CD14-positive monocyte (primary cell): ENCODE measurements around the gene MAP3K10. TPM values are rescaled to one million over a fixed set of nuclear protein-coding genes. Genes with fewer than 3 reads are reported as not detected.
"Not testable (repeated sequence)": the region's sequence is repeated elsewhere in the genome, so short reads cannot be mapped to it uniquely, and the experiment has no call there.

Experiments
- DNase-seq, 3 donors: peaks; one replicate each; pipeline ENCODE4 v3.0.0-alpha.2; 2011 to 2022
- H2AFZ ChIP-seq: 2 replicates; pipeline ENCODE4 v1.6.0; 2012; ENCODE audit warnings: mild to moderate bottlenecking, low read depth, low read length, inconsistent platforms; ENCODE audit not compliant: insufficient read depth, poor library complexity, severe bottlenecking
- H3K27ac ChIP-seq, 2 donors: 1 replicate in 1 of 2; 2 replicates in 1 of 2; pipeline ENCODE4 v1.5.1; 2012 to 2013; ENCODE audit warnings: low read length in 2 of 2, control low read depth in 1 of 2, inconsistent platforms in 1 of 2, low read depth in 1 of 2, mild to moderate bottlenecking in 1 of 2
- H3K27me3 ChIP-seq, 2 donors: one replicate each; pipeline versions ENCODE4 v1.6.0 to v1.6.1; 2011 to 2013; ENCODE audit warnings: low read length in 2 of 2; ENCODE audit not compliant: control insufficient read depth in 2 of 2, insufficient read depth in 2 of 2
- H3K36me3 ChIP-seq, 2 donors: replicated peaks in 1 of 2; 1 replicate in 1 of 2; 2 replicates in 1 of 2; pipeline versions ENCODE4 v1.5.1 to v1.6.1; 2012 to 2013; ENCODE audit warnings: low read length in 2 of 2, control low read depth in 1 of 2, inconsistent platforms in 1 of 2, mild to moderate bottlenecking in 1 of 2; ENCODE audit not compliant: insufficient read depth in 2 of 2, control insufficient read depth in 1 of 2
- H3K4me1 ChIP-seq, 2 donors: 1 replicate in 1 of 2; 2 replicates in 1 of 2; pipeline versions ENCODE4 v1.5.1 to v1.6.1; 2012 to 2013; ENCODE audit warnings: low read length in 2 of 2, control low read depth in 1 of 2, inconsistent platforms in 1 of 2, mild to moderate bottlenecking in 1 of 2, moderate library complexity in 1 of 2; ENCODE audit not compliant: insufficient read depth in 2 of 2, control insufficient read depth in 1 of 2
- H3K4me2 ChIP-seq: replicated peaks from 2 replicates; pipeline ENCODE3; 2012; ENCODE audit warnings: low read length, moderate library complexity, mild to moderate bottlenecking; ENCODE audit not compliant: poor library complexity, severe bottlenecking; ENCODE audit errors: extremely low read depth
- H3K4me3 ChIP-seq, 3 experiments: fragments of 200-600 bp in 1 of 3; sonication (generic) in 1 of 3; replicated peaks in 1 of 3; 1 replicate in 2 of 3; 2 replicates in 1 of 3; pipeline ENCODE4 v1.5.1; 2011 to 2013; ENCODE audit warnings: low read length in 3 of 3, mild to moderate bottlenecking in 3 of 3, control low read depth in 2 of 3, low read depth in 2 of 3, inconsistent platforms in 1 of 3, moderate library complexity in 1 of 3
- H3K79me2 ChIP-seq: 2 replicates; pipeline ENCODE4 v1.6.0; 2012; ENCODE audit warnings: mild to moderate bottlenecking, control low read depth, inconsistent platforms, low read length, moderate library complexity; ENCODE audit not compliant: insufficient read depth
- H3K9ac ChIP-seq: 2 replicates; pipeline ENCODE4 v1.6.0; 2017; ENCODE audit warnings: low read length, mild to moderate bottlenecking; ENCODE audit not compliant: insufficient read depth, poor library complexity, severe bottlenecking
- H3K9me3 ChIP-seq, 2 donors: replicated peaks in 1 of 2; 1 replicate in 1 of 2; 2 replicates in 1 of 2; pipeline versions ENCODE4 v1.5.1 to v1.6.1; 2012 to 2013; ENCODE audit warnings: low read length in 2 of 2, control low read depth in 1 of 2; ENCODE audit not compliant: control insufficient read depth in 1 of 2, insufficient read depth in 1 of 2
- H4K20me1 ChIP-seq: 2 replicates; pipeline ENCODE4 v1.6.0; 2012; ENCODE audit warnings: mild to moderate bottlenecking, low read length, control low read depth, moderate library complexity; ENCODE audit not compliant: insufficient read depth
- H3K27ac Mint-ChIP-seq, 7 donors: one replicate each; pipeline ENCODE4 v1.8.0; 2020; ENCODE audit warnings: mild to moderate bottlenecking in 7 of 7, mixed read lengths in 7 of 7, moderate library complexity in 6 of 7, inconsistent platforms in 2 of 7
- H3K27me3 Mint-ChIP-seq, 3 donors: one replicate each; pipeline ENCODE4 v1.8.0; 2021 to 2022; ENCODE audit warnings: low read depth in 3 of 3, mild to moderate bottlenecking in 3 of 3, mixed read lengths in 3 of 3, moderate library complexity in 3 of 3, inconsistent platforms in 1 of 3
- H3K36me3 Mint-ChIP-seq, 2 donors: one replicate each; pipeline ENCODE4 v1.8.0; 2020; ENCODE audit warnings: mixed read lengths in 2 of 2, inconsistent platforms in 1 of 2, mild to moderate bottlenecking in 1 of 2
- H3K4me1 Mint-ChIP-seq: one replicate; pipeline ENCODE4 v1.8.0; 2020; ENCODE audit warnings: mild to moderate bottlenecking, mixed read lengths
- H3K4me3 Mint-ChIP-seq, 2 donors: one replicate each; pipeline ENCODE4 v1.8.0; 2020; ENCODE audit warnings: mild to moderate bottlenecking in 2 of 2, mixed read lengths in 2 of 2, moderate library complexity in 1 of 2
- H3K9me3 Mint-ChIP-seq, 7 donors: one replicate each; pipeline ENCODE4 v1.8.0; 2020 to 2022; ENCODE audit warnings: mixed read lengths in 7 of 7, mild to moderate bottlenecking in 6 of 7, moderate library complexity in 6 of 7, inconsistent platforms in 2 of 7
- WGBS: methylation state at CpG from one replicate; pipeline ENCODE4 v1.1.5; 2013; ENCODE audit warnings: missing lambda C conversion rate; ENCODE audit not compliant: insufficient coverage; 5-methylcytosine and 5-hydroxymethylcytosine counted together
- intact Hi-C, 2 donors: fragments of 100-400 bp; cut with micrococcal nuclease; formaldehyde crosslinking; loops; one replicate each; pipeline versions ENCODE4 v1.15.0 to v1.15.1; 2023
- polyA plus RNA-seq, 3 donors: library from polyadenylated mRNA; depleted of rRNA in 1 of 3; unstranded in 2 of 3; stranded (reverse) in 1 of 3; fragments of 300-500 nt in 2 of 3; fragments of >200 nt in 1 of 3; fragmentation: Illumina TruSeq in 2 of 3; gene quantifications; 1 replicate in 2 of 3; 2 replicates in 1 of 3; pipeline ENCODE4 v1.2.3, GENCODE V29; 2012 to 2021
- TF ChIP-seq, protein P1 (sequence below): fragments of 200-600 bp; IDR thresholded peaks from one replicate; pipeline ENCODE4 v1.8.0; 2022; ENCODE audit warnings: antibody characterized with exemption, mild to moderate bottlenecking

The MAP3K10 gene
- polyA plus RNA-seq, 3 donors = 0.05 to 9.1 TPM; not detected in 1

GRCh38 chr19:40144947-40145748 lies 46.1 kb upstream of the MAP3K10 start:
- Mint-ChIP-seq H3K9me3 (peaks cover 0 to 6% (median 2%) of the 10 kb centered on the region in 7 donors), H3K27me3 (peaks cover 0 to 4% (median 0%) of the 10 kb centered on the region in 3 donors), H3K36me3 (no peaks in the 10 kb centered on the region), H3K4me1 (peaks cover 63% of the 10 kb centered on the region), H3K4me3 (no peak overlapping the region), H3K27ac (peak overlapping the region in 4 of 7 donors; percentile 3 to 47 (median 18))
- H3K4me1 ChIP-seq = peaks cover 57 to 59% of the 10 kb centered on the region in 2 donors
- no peaks in the 10 kb centered on the region for H4K20me1 ChIP-seq
- no peaks in the 10 kb centered on the region for H3K27me3 ChIP-seq
- no peak overlapping the region for H3K4me3 ChIP-seq
- no peaks in the 10 kb centered on the region for H3K79me2 ChIP-seq
- TF ChIP-seq, protein P1, sequence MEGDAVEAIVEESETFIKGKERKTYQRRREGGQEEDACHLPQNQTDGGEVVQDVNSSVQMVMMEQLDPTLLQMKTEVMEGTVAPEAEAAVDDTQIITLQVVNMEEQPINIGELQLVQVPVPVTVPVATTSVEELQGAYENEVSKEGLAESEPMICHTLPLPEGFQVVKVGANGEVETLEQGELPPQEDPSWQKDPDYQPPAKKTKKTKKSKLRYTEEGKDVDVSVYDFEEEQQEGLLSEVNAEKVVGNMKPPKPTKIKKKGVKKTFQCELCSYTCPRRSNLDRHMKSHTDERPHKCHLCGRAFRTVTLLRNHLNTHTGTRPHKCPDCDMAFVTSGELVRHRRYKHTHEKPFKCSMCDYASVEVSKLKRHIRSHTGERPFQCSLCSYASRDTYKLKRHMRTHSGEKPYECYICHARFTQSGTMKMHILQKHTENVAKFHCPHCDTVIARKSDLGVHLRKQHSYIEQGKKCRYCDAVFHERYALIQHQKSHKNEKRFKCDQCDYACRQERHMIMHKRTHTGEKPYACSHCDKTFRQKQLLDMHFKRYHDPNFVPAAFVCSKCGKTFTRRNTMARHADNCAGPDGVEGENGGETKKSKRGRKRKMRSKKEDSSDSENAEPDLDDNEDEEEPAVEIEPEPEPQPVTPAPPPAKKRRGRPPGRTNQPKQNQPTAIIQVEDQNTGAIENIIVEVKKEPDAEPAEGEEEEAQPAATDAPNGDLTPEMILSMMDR = no peak
- H3K4me2 ChIP-seq = peak overlapping the region; percentile 31
- no peak overlapping the region for H3K9ac ChIP-seq
- WGBS = 50% methylated on average over 2 of the region's 5 CpGs
- intact Hi-C loops = loop anchor here in 1 of 2 donors (5.0 kb wide), 1 partner anchor 77 kb away; no protein-coding TSS in a partner anchor
- H3K27ac ChIP-seq = peak overlapping the region in 1 of 2 donors; percentile 5
- no peak for DNase-seq
- H3K36me3 ChIP-seq = no peaks in the 10 kb centered on the region
- no peaks in the 10 kb centered on the region for H3K9me3 ChIP-seq
- no peak overlapping the region for H2AFZ ChIP-seq

DNA sequence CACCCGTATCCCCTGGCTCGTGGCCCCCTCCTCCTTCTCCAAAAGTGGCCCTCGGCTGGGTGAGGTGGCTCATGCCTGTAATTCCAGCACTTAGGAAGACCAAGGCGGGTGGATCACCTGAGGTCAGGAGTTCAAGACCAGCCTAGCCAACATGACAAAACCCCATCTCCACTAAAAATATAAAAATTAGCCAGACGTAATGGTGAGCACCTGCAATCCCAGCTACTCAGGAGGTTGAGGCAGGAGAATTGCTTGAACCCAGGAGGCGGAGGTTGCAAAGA lies 45.5 kb upstream of the MAP3K10 start:
- H3K9me3 ChIP-seq, H3K27me3 Mint-ChIP-seq, H3K27me3 ChIP-seq, H4K20me1 ChIP-seq, H3K9me3 Mint-ChIP-seq, H3K4me3 ChIP-seq, H3K9ac ChIP-seq, H2AFZ ChIP-seq, H3K4me3 Mint-ChIP-seq, H3K36me3 ChIP-seq, H3K4me2 ChIP-seq, intact Hi-C loops, H3K36me3 Mint-ChIP-seq, H3K79me2 ChIP-seq, DNase-seq: not testable (repeated sequence)
- peak overlapping the region in 4 of 7 donors; percentile 5 to 52 (median 22) for H3K27ac Mint-ChIP-seq
- Histone ChIP-seq H3K4me1 (peaks cover 57 to 59% of the 10 kb centered on the region in 2 donors), H3K27ac (peak overlapping the region in 1 of 2 donors; percentile 5)
- peaks cover 66% of the 10 kb centered on the region for H3K4me1 Mint-ChIP-seq
- WGBS = 92% methylated on average over 4 of the region's 6 CpGs
